HG03520 (cell line): ENCODE data around the gene SLC49A3.
"Not testable (repeated sequence)": the region's sequence is repeated elsewhere in the genome, so short reads cannot be mapped to it uniquely, and the experiment has no call there.

Experiments used
- ATAC-seq: cut with Tn5 transposase; IDR thresholded peaks from one replicate; pipeline ENCODE4 v1.9.1; 2021; ENCODE audit warnings: mild to moderate bottlenecking, moderate library complexity; ENCODE audit not compliant: unreplicated experiment

SLC49A3 gene

GRCh38 chr4:703336-704197 lies 14.6 kb upstream of the SLC49A3 start:
- ATAC-seq: no peak

- no peak for ATAC-seq
Observed at GRCh38 chr4:702618-703048, 13.7 kb upstream of the SLC49A3 start.

DNA sequence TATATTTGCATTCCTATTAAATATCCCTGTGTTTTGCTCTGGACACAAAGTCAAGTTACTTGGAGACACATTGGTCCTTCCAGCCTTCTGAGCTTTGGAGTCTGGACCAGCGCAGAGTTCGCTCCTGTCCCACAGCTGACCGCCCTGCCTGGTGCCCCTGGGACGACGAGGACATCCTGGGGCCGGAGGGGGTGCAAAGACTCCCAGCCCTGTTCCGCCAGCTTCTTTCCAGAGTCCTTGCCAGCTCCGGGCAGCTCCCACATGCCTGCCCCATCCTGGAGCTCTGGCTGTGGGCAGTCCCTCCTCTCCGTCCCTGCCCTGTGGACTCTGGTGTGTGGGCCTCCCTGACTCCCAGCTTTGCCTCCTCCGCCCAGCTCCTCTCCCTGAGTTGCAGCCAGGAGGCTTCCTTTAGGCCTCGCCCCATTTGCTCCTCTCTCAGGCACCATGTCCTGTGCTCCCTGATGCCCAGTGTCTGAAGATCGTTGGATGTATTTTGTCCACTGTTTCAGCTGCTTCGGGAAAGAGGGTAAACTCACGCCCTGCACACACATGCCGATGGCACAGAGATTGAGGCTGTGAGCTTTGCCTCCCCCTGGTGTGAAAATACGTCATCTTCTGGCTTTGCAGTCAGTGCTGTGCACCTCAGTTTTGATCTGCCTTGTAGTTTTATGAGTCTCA lies 11.8 kb upstream of the SLC49A3 start:
- no peak for ATAC-seq

DNA sequence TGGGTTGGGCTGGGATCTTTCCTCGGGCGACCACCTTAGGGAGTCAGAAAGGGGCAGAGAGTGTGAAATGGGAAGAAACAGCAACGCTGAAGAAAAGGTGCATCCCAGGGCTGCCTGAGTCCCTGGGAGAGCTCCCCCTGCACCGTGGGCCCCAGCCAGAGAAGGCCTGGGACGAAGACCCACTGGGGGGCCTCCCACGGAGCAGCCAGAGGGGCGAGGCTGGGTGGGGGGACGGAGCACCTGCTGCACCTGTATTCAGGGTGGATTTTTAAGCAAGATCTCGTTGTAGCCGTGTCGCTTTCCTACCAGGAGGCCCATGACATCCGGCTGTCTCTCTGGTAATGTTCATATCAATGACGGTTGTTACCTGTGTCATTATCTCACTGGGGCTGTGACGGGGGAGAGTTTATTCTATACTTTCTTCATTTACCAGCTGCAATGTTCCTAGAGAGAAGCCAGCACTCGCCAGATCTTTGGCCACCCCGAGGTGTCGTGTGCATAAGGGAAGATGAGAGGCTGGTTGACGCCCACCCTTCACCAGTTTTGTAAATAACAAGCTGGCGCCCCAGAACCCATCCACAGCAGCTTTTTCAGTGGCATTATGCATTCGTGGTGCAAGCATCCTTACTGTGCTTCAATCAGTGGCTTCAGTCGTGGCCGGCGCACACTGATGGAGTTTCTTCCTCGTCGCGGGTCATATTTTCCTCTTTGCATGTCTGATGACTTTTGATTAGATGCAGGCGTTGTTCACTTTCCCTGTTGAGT lies 11.0 kb upstream of the SLC49A3 start:
- ATAC-seq: no peak

DNA sequence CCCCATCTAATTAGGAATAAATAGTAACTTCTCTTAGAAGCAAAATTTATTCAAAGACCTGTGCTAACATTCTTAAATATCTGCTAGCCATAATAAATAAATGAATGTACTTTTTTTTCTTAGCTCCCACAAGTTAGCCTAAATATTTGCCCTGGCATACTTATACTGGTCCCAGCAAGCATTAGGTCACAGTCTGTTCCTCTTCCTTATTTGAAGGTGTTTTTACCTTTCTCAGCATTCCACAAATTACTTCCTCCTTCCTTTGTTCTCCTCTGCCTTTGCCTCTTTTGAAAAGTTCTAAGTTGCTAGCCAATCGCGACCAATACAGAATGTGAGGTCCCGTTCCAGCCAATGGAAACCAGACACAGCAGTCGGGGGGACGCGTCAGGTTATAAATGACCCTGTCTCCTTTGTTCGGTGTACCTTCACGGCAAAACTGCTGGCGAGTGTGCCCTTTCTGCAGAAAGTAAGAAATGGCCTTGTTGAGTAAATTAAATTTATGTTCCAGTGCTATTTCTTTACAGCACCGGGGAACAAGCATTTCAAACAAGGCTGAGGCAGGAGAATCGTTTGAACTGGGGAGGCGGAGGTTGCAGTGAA lies 5.5 kb upstream of the SLC49A3 start:
- not testable (repeated sequence) for ATAC-seq

DNA sequence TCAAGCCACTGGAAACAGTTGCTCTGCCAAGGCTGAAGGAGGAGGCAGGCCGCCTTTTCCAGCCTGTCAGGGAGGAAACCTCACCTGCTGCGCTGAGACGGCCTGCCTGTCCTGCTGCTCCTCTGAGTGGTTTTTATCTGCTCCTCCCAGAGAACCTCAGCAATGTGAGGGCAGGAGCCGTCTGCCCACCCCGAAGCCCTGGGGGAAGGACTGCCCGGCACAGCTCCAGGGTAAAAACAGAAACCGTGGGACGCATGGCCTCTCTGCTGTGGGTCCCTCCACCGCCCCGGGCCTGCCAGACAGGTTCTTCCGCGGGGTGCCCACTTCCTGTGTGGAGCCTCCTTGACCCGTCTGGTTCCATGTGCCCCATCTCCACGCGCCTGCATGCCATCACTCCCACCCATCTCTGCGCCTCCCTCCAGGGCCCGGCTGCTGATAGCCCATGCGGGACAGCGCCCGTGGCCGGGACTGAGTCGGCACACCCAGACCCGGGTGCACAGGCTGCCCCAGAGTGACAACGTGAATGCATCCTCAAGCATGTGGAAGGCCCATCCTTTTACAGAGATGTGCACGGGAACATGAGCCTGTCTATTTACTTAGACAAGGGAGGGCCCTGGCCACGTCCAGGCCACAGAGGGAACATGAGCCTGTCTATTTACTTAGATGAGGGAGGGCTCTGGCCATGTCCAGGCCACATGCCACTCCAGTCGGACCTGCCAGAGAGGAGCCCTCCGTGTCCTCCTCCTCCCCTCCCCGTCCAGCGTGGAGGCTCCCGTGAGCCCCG lies 4.0 kb upstream of the SLC49A3 start:
- ATAC-seq: no peak

GRCh38 chr4:689723-690122 lies 772 bp upstream of the SLC49A3 start:
- ATAC-seq: no peak

DNA sequence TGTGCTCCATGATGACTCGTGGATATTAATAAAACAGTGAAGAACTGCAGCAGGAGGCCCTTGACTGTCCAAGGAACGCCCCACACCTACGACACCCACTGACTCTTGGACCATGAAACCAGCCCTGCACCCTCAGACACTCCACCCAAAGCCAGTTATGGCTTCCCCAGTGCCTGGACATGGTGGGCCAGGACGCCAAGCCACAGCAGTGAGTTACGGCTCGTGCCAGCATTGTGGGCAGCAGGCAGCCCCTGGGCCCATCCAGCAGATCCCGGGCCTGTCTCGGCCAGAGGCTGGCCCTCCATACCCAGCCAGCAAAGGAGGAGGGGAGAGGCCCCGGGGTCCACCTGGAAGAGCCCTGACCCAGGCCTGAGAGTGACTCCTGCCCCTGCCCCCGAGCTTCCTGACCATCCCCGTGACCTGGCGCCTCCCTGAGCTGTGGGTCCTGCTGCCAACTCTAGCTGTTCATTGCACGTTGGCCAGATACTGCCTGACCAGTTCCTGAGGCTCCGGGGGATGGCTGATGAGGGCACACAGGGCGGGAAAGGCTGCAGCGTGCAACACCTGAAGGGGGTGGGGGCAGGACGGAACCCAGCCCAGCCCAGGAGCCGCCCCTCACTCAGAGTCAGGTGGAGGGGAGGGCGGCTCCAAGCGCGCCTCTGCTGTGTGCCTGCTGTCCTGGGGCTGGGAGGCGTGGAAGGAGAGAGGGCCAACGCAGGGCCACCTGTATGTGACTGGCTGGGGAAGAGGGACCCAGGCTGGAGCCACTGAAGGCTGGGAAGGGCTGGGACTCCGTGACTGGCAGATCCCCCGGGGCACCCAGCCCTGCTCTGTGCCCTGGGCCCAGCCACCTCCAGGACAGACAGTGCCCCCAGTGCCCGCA lies 739 bp downstream of the SLC49A3 start:
- no peak for ATAC-seq

DNA sequence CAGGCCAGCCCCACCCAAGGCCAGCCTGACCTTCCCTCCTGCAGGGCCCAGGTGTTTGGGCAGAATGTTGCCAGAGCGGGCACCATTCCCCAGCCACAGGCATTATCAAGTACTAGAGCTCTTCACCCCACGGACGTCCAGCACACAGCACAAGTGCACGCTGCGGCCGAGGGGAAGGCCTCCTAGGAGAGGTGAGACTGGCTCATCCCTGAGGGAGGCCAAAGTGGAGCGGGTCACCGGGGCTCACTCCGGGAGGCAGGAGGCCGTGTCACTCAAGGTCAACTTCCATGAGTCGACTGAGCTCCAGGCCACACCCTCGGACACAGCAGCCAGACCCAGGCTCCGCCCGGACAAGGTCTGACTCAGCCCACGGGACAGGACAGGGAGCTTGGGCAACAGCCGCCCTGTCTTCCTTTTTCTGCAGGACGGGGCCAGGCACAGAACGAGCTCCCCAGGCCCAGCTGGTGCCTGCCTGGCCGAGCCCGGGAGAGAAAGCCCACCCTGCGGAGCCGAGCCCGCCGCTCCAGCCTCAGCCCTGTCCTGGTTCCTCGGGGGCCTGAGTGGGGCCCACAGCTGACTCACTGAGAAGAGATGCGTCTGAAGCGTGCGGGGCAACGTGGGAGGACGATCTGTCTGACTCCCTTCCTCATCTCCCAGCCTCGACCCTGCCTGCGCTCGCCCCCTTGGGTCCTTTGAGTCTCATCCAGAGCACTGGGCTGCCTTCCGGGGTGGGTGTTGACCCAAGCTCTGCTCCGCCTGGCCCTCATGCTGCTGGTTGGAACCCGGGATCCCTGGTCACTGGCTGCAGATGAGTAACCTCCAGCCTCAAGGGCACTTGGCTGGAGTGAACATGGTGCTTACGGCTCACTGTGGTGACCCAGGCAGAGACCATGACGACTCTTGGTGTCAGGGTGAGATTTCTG lies 1.6 kb downstream of the SLC49A3 start:
- no peak for ATAC-seq

GRCh38 chr4:686413-687040 lies 2.4 kb downstream of the SLC49A3 start:
- no peak for ATAC-seq

- no peak for ATAC-seq
Observed at GRCh38 chr4:685679-686412, 3.1 kb downstream of the SLC49A3 start.

GRCh38 chr4:684623-685327 lies 4.2 kb downstream of the SLC49A3 start:
- ATAC-seq: no peak

GRCh38 chr4:683982-684622 lies 4.8 kb downstream of the SLC49A3 start:
- no peak for ATAC-seq

DNA sequence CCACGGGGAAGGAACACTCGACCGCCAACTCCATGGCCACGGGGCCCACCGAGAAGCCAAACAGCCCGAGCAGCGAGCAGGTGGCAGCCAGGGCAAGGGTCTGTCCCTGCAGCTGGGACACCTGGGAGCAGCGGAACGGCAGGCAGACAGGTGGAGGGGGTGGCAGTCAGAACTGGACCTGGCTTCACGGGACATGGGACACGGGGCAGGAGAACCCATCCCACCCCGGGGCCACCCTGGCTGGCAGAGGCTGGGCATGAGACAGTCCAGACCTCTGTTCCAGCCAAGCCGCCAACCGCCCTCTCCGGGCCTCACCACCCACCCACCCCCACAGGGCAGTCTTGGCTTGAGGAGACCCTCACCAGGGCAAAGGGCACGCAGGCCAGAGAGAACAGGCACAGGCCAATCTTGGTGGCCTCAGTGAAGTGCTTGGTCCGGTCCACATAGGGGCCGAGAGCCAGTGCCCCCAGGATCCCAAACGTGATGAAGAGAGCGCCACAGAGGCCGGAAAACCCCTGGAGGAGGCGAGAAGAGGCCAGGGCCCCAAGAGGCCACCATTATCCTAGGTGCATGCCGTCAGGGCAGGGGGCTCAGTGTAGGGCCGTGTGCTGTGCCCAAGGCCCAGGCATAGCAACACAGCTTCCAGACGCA lies 5.6 kb downstream of the SLC49A3 start:
- no peak for ATAC-seq

GRCh38 chr4:682490-683172 lies 6.3 kb downstream of the SLC49A3 start:
- ATAC-seq: no peak
